Gastroesophageal sphincter (tissue), 4 donors: ENCODE results near the gene FGF19. TPM values are rescaled to one million over a fixed set of nuclear protein-coding genes. Genes with fewer than 3 reads are reported as not detected.

Source experiments
- ATAC-seq: fragments of 150-250 bp; one replicate; pipeline ENCODE4 v1.9.1; 2016; ENCODE audit warnings: mild to moderate bottlenecking, moderate library complexity
- H3K27ac ChIP-seq, 4 donors: fragments of 200-600 bp; sonication (generic) in 3 of 4; 1 replicate in 3 of 4; 2 replicates in 1 of 4; pipeline ENCODE4 v1.5.1; 2016 to 2019
- H3K27me3 ChIP-seq: fragments of 200-600 bp; sonication (generic); one replicate; pipeline ENCODE4 v1.5.1; 2019
- H3K36me3 ChIP-seq, 2 donors: fragments of 200-600 bp; sonication (generic); one replicate each; pipeline ENCODE4 v1.5.1; 2019; ENCODE audit warnings: control low read depth in 1 of 2
- H3K4me1 ChIP-seq, 3 donors: fragments of 200-600 bp; sonication (generic); 1 replicate in 2 of 3; 2 replicates in 1 of 3; pipeline ENCODE4 v1.5.1; 2016 to 2019; ENCODE audit warnings: control low read depth in 2 of 3
- H3K4me3 ChIP-seq, 2 donors: fragments of 200-600 bp; sonication (generic); one replicate each; pipeline ENCODE4 v1.5.1; 2019; ENCODE audit warnings: mild to moderate bottlenecking in 1 of 2, moderate library complexity in 1 of 2
- H3K9me3 ChIP-seq, 3 donors: fragments of 200-600 bp; sonication (generic); one replicate each; pipeline ENCODE4 v1.5.1; 2017 to 2019; ENCODE audit warnings: control low read depth in 2 of 3
- CTCF ChIP-seq, 4 experiments: fragments of 200-600 bp in 2 of 4; fragments of 450-650 bp in 2 of 4; sonication (generic) in 1 of 4; IDR thresholded peaks; one replicate each; pipeline ENCODE4 v1.5.1; 2017 to 2019; ENCODE audit warnings: antibody characterized with exemption in 4 of 4, mild to moderate bottlenecking in 2 of 4, moderate library complexity in 2 of 4
- EP300 ChIP-seq: sonication (generic); formaldehyde crosslinking; IDR thresholded peaks from one replicate; pipeline ENCODE4 v1.6.1; 2017; ENCODE audit warnings: antibody characterized with exemption, mild to moderate bottlenecking
- POLR2A ChIP-seq, 2 donors: fragments of 450-650 bp; IDR thresholded peaks; one replicate each; pipeline ENCODE4 v1.6.1; 2017; ENCODE audit warnings: antibody characterized with exemption in 2 of 2, mild to moderate bottlenecking in 2 of 2, moderate library complexity in 1 of 2
- POLR2AphosphoS5 ChIP-seq: sonication (generic); formaldehyde crosslinking; IDR thresholded peaks from one replicate; pipeline ENCODE4 v1.6.1; 2017; ENCODE audit warnings: antibody characterized with exemption
- WGBS, 2 donors: methylation state at CpG; one replicate each; pipeline ENCODE4 v1.1.5; 2018; ENCODE audit warnings: low coverage in 1 of 2; 5-methylcytosine and 5-hydroxymethylcytosine counted together
- total RNA-seq, 4 donors: library from RNA; depleted of rRNA; stranded (reverse); fragments of >200 nt; gene quantifications; one replicate each; pipeline ENCODE4 v1.1.0, GENCODE V29; 2016

The FGF19 gene
- total RNA-seq, 4 donors from 2014 or later = not detected

GRCh38 chr11:69655479-69656428, 48.1 kb downstream of the FGF19 start:
- Histone ChIP-seq H3K36me3 (peaks cover 0 to 42% of the 10 kb centered on the region in 2 donors), H3K9me3 (no peaks in the 10 kb centered on the region), H3K4me3 (no peak overlapping the region), H3K27me3 (no peaks in the 10 kb centered on the region), H3K4me1 (peaks cover 0 to 4% (median 0%) of the 10 kb centered on the region in 3 donors), H3K27ac (no peak overlapping the region)
- TF ChIP-seq CTCF (IDR thresholded peaks at IDR 0.05) (no peak), POLR2A (IDR thresholded peaks at IDR 0.05) (no peak), EP300 (no peak), POLR2AphosphoS5 (no peak)
- no peak for ATAC-seq
- 91 to 96% methylated on average over 4 to 10 of the region's 19 CpGs for WGBS, 2 donors

DNA sequence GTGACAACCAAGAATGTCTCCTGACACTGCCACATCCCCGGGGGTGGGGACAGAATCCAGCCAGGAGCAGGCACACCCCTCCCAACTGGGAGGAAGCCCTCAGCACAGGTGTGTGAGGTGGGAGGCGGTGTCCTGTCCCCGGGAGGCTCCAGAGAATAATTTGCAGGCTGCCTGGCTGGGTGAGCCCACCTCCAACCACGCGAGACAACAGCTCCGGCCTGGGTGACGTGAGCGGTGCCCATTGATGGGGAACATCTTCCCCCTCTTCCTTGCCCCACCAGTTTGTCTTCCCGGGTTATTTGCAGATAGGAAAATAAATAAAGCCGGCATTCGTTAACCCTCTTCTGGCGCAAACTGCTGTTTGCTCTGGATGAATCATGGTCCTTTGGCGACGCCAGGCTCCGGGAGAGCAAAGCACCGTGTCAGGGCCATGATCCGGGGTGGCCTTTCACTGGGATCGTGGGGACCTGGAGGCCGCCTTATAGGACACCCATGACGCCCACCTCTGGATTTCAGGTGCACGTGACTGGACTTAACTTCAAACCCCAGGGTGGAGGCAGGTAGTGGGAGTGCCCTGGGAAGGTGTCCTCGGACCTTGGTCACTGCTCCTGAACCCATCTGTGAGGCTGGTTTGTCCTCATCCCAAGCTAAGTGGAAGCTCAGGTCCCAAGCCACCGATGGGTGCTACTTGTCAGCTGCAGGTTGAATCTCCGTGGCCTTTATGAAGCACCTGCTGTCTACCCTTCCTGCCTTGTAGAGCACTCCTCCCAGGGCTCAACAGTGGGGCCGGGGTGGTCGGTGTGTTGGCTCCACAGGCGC, 49.0 kb downstream of the FGF19 start:
- TF ChIP-seq POLR2A (IDR thresholded peaks at IDR 0.05) (no peak), POLR2AphosphoS5 (no peak), EP300 (no peak), CTCF (IDR thresholded peaks at IDR 0.05) (no peak)
- ATAC-seq = no peak
- H3K4me3 ChIP-seq = no peak overlapping the region
- WGBS, 2 donors = no CpG with 5 or more reads among the region's 27 CpGs
- H3K27me3 ChIP-seq = no peaks in the 10 kb centered on the region
- no peak overlapping the region for H3K27ac ChIP-seq
- peaks cover 0 to 4% (median 0%) of the 10 kb centered on the region in 3 donors for H3K4me1 ChIP-seq
- H3K36me3 ChIP-seq = peaks cover 0 to 49% of the 10 kb centered on the region in 2 donors
- H3K9me3 ChIP-seq = no peaks in the 10 kb centered on the region

- ATAC-seq = no peak
- Histone ChIP-seq H3K27me3 (no peaks in the 10 kb centered on the region), H3K9me3 (no peaks in the 10 kb centered on the region), H3K4me1 (peaks cover 0 to 4% (median 0%) of the 10 kb centered on the region in 3 donors), H3K36me3 (peaks cover 0 to 56% of the 10 kb centered on the region in 2 donors), H3K4me3 (no peak overlapping the region), H3K27ac (no peak overlapping the region)
- TF ChIP-seq POLR2AphosphoS5 = no peak
- TF ChIP-seq CTCF (IDR thresholded peaks at IDR 0.05) = no peak
- TF ChIP-seq EP300 = no peak
- no peak for TF ChIP-seq POLR2A (IDR thresholded peaks at IDR 0.05)
- 78 to 87% methylated on average over 3 to 6 of the region's 38 CpGs for WGBS, 2 donors
Measured at GRCh38 chr11:69654001-69654659, 49.7 kb downstream of the FGF19 start.

- H3K4me3 ChIP-seq = no peak overlapping the region
- no peak for ATAC-seq
- H3K9me3 ChIP-seq = no peaks in the 10 kb centered on the region
- H3K27ac ChIP-seq = no peak overlapping the region
- H3K27me3 ChIP-seq = no peaks in the 10 kb centered on the region
- TF ChIP-seq POLR2AphosphoS5 = no peak
- TF ChIP-seq CTCF (IDR thresholded peaks at IDR 0.05) = no peak
- TF ChIP-seq POLR2A (IDR thresholded peaks at IDR 0.05) = no peak
- TF ChIP-seq EP300 = no peak
- 73 to 77% methylated on average over 7 to 9 of the region's 23 CpGs for WGBS, 2 donors
- peaks cover 0 to 4% (median 0%) of the 10 kb centered on the region in 3 donors for H3K4me1 ChIP-seq
- peaks cover 0 to 63% of the 10 kb centered on the region in 2 donors for H3K36me3 ChIP-seq
Measured at GRCh38 chr11:69653406-69653960, 50.3 kb downstream of the FGF19 start.
